ENCODE measurements around the gene TPP2.

Gene TPP2

DNA sequence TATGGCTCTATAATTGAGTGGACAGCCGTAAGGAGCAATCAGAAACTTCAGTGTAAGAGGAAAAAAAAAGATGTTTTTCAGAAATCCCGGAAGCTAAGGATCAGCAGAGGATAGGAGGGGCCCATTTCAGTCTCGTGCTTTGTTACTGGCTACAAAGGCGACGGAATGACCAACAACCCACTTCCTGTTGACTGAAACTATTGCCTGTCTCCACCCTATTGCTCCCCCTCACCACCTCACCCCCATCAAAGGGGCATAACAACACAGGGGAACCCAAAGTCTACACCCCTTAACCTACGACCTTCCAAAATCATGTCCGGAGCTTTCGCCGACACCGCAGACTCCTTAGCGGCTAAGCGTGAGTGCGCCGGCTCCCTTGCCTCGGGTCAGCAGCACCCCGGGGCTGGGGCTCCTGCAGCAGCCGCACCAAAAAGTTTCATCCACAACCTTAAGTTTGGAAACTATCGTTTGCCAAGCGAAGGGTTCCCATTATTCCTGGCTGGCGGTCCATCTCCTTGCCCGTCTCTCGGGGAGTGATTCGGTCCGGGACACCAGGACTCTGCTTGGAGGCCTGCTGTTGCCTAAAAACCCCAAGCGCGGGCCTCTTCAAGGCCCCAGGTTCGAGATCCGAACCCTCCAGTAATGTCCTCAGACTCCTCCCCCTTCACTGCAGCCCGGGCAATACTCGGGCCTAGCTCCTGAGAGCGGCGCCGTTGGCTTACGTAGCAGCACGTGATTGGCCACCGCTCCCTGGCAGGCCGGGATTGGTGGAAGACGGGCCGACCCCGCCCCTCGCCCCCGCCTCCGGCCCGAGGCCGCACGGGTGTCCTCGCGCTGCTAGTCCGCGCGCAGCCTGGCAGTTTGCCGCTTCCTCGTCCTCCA lies at the start of gene TPP2:
TPP2 (plus strand) TSS at position 840 of the 882 bp plus-strand sequence. CDS start 53 bp downstream, outside the sequence.
- in situ Hi-C loops (cut with MboI; ENCODE audit: low pct_unique_long_range_greater_than_20kb, low sequenced_read_pairs) = no loop called here

DNA sequence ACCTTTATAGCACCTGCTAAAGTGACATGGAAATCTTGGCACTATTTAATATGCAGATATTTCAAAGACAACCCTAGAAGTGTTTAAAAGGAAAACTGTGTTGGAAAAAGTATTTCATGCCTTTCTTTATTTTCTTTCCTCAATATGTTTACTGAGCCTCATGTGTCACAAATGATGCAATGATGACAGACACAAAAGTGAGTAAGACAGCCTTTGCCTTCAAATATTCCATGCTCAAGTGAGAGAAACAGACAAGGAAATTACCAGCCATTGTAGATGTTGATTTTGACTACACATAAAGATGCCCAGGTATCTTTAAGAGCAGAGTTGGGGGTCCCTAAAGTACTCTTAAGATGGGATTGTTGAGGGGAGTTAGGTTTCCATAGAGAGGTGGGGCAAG lies 48.0 kb upstream of the TPP2 start:
- in situ Hi-C loops (cut with MboI; ENCODE audit: low pct_unique_long_range_greater_than_20kb, low sequenced_read_pairs) = no loop called here
- no peak for DNase-seq

More for the DNA sequence above, at the start of gene TPP2:
- DNase-seq = peak; percentile 98

DNA sequence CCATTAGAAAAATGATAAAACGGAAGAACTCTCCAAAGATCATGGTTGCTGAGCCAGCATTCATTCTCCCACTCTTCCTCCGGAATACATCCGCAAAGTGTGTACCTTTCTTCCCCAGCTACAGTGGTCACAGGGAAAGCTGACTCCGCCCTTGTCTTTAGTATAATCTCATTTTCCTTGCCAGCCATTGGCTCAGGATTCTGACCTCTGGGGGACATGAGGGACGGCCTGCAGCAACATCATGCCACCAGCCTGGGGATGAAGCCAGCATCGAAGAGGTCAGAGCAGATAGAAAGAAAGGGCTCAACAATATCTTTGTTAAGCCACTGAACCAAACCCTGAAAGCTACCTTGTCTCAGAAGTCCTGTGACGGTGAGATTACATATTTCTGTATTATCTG lies 46.3 kb upstream of the TPP2 start:
- no peak for DNase-seq
- in situ Hi-C loops (cut with MboI; ENCODE audit: low pct_unique_long_range_greater_than_20kb, low sequenced_read_pairs) = no loop called here

DNA sequence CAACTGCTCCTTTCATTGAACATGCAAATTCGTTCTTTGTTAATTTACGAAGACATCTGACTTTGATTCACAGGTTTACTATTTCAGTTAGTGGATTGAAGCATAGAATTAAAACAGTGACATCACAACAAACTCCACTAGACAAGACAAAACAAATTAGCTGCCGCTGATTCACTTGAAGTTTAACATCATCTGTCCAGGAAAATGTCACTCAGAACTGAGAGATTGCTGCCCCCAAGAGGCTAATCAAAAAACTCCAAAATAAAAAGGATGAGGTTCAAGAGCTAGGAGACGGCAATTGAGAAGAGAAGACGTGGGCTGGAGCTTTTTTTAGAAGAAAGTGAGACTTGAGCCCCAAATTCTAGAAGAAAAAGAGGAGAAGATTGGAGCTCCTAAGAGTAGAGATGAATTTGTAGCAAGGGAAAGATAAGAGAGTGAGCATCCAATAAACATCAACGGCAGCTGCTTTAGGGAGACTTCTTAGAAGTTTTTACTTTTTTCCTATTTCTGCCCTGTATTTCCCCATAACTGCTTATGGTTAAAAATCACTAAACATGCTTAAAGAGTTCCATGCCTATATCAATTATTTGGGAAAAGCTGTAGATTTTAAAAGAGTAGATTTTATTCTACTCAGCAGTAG lies 40.8 kb upstream of the TPP2 start:
- DNase-seq = peak; percentile 64
- in situ Hi-C loops (cut with MboI; ENCODE audit: low pct_unique_long_range_greater_than_20kb, low sequenced_read_pairs) = no loop called here

DNA sequence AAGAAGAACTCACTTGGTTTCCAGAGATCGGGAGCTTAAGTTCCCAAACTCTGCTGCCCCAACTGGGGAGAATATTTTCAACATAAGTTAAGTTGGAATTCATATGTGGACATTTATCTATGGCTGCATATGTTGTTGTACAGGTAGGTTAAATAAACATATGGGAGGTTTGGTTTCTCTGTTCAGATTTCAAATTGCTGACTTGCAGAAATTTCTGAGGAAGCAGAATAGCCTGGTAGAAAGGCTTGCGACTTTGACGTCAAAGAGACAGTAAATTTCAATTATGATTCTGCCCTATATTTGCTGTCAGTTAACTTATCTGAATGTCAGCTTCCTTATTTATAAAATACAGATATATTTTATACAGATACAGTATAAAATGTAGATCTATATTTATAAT lies 40.0 kb upstream of the TPP2 start:
- in situ Hi-C loops (cut with MboI; ENCODE audit: low pct_unique_long_range_greater_than_20kb, low sequenced_read_pairs) = no loop called here

DNA sequence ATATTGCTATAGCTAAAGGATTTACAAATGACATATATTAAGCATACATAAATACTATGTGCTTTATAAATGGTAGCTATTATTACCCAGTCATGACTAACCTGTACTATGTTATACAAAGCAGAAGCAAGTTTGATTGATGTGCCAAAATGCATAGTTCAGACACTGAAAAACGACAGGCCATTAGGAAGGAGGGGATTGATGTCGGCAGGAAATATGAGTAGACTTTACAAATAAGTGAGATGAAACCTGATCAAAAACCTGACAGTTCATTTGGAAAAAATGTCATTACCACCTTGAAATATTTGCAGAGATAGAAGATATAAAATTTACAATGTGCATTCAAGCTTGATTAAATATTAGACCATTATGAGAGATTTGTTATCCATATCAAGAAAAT lies 38.8 kb upstream of the TPP2 start:
- in situ Hi-C loops (cut with MboI; ENCODE audit: low pct_unique_long_range_greater_than_20kb, low sequenced_read_pairs) = no loop called here
- DNase-seq = no peak

More for the DNA sequence above, 40.0 kb upstream of the TPP2 start:
- DNase-seq = peak; percentile 8

DNA sequence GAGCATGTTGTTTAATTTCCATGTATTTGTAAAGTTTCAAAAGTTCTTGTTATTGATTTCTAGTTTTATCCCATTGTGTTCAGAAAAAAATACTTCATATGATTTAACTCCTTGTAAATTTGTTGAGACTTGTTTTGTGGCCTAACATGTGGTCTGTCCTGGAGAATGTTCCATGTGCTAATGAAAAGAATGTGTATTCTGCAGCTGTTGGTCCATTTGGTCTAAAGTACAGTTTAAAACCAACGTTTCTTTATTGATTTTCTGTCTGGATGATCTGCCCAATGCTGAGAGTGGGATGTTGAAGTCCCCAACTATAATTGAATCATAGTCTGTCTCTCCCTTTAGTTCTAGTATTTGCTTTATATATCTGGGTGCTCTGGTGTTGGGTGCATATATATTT lies 34.9 kb upstream of the TPP2 start:
- in situ Hi-C loops (cut with MboI; ENCODE audit: low pct_unique_long_range_greater_than_20kb, low sequenced_read_pairs) = no loop called here
- no peak for DNase-seq

DNA sequence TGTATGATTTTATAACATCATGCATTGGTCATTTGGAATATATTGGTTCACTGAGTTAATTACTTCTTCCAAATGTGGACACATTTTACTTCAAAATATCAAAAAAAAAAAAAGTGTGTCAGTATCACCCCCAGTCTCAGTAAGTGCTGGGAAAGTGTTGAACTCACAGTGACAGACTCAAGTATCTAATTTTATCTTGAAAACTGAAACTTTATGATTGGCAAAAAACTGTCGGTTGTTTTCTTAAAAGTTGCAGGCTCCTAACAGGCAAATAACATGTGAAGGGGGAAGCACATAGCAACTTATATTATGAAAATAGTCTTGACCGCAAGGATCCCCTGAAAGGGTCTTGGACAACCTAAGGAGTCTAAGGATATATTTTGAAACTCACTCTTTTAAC lies 33.5 kb upstream of the TPP2 start:
- DNase-seq = no peak
- in situ Hi-C loops (cut with MboI; ENCODE audit: low pct_unique_long_range_greater_than_20kb, low sequenced_read_pairs) = no loop called here

DNA sequence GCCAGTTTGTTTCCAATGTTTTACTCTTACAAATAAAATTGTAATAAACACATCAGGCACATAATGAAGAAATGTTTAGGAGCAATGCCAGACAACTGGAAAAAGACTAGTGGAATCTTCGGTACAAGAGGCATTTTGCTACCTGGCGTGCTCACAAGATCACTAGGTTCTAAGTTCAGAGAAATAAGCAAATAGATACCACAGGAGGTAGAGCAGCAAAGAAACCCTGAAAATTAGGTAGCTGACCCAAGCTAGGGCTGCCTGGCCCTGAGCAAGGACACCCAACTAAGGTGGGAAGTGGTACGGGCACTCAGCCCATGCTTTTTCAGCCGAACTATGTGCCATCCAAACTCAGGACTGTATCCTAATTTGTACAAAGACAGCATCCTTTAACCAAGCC lies 32.2 kb upstream of the TPP2 start:
- in situ Hi-C loops (cut with MboI; ENCODE audit: low pct_unique_long_range_greater_than_20kb, low sequenced_read_pairs) = no loop called here
- no peak for DNase-seq

DNA sequence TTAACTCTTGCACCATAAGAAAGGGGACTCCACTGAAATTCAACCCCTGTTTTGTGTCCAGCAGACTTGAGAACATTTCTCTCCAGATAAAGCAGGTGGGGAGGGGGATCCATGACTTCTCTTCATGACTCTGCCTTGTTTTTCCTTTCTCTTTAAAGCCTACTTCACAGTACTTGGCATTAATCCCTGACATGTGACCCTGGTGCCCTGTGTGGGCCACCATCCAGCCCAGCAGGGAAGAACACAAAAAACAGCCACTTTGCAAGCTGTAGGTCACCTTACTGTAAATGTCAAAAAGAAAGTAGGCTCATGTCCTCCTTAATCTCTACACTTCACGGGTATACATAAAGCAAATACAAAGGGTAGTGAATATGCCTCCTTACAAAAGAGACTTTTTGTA lies 30.3 kb upstream of the TPP2 start:
- no peak for DNase-seq
- in situ Hi-C loops (cut with MboI; ENCODE audit: low pct_unique_long_range_greater_than_20kb, low sequenced_read_pairs) = no loop called here

DNA sequence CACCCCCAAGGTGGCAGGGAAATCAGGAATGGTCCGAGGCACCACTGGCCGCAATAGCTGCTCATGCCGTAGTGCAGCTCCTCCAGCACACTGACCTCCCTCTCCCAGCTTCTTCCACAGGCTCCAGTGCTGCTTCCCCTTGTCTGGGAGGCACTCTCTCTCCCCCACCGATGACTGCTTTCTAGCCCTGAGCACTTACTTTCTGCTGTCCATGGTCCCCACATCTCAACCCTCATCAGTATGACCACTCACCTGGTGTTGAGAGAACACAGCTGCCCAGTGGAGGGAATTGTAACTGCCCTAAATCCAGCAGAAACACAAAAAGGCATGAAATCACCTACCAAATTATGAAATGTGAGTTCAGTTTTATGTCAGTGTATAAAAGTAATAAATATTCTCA lies 28.9 kb upstream of the TPP2 start:
- in situ Hi-C loops (cut with MboI; ENCODE audit: low pct_unique_long_range_greater_than_20kb, low sequenced_read_pairs) = no loop called here
- DNase-seq = no peak

DNA sequence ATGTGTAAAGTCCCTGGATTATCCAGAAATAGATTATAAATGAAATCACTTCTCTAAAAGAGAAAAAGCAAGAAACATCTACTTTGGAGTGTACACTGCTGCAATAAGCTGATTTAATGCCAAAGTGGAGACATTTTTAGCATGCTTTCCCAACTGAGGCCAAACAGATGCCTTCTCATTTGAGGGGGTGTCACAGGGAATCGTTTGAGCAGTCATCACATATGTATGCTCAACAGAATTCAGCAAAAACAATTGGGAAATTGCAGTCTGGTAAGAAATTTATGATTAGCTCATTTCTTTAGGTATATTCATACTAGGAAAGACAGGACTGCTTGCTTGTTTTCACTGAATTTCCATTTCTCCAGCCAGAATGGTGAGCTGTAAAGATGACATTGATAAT lies 27.3 kb upstream of the TPP2 start:
- no peak for DNase-seq
- in situ Hi-C loops (cut with MboI; ENCODE audit: low pct_unique_long_range_greater_than_20kb, low sequenced_read_pairs) = no loop called here

DNA sequence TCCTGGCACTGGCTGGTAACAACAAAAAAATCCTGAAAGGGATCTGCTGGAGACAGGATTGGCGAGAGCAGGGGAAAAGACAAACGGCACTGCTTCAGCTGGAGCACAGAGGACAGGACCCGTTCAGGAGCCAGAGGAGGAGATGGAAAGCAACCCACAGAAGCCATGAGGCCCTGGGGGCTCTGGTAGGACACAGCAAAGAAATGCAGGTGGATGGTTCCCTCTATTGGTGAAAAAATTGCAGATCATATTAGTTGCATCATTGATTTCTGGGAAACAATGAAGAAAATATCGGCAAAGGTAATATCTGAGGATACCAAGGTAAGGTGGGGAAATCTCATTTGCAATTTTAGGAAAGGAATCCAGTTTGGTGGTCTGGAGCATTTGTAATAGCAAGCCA lies 25.7 kb upstream of the TPP2 start:
- in situ Hi-C loops (cut with MboI; ENCODE audit: low pct_unique_long_range_greater_than_20kb, low sequenced_read_pairs) = no loop called here
- DNase-seq = no peak

DNA sequence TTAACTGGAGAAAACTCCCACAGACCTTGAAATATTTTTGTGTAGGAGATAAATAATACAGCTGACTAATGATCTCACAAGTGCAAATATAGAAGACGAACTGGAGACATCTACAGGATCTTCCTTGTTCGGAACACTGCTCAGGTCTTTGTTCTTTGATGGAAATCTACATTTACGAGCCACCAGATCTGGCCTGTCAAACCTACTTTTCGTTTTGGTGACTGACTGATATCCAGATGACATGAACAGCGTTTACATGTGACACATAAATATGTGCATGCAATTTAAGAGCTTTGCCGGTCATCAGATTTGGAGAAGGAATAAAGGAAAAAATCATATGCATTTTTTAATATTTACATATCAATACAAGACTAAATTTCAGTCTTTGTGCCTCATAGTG lies 24.5 kb upstream of the TPP2 start:
- in situ Hi-C loops (cut with MboI; ENCODE audit: low pct_unique_long_range_greater_than_20kb, low sequenced_read_pairs) = no loop called here
- no peak for DNase-seq

DNA sequence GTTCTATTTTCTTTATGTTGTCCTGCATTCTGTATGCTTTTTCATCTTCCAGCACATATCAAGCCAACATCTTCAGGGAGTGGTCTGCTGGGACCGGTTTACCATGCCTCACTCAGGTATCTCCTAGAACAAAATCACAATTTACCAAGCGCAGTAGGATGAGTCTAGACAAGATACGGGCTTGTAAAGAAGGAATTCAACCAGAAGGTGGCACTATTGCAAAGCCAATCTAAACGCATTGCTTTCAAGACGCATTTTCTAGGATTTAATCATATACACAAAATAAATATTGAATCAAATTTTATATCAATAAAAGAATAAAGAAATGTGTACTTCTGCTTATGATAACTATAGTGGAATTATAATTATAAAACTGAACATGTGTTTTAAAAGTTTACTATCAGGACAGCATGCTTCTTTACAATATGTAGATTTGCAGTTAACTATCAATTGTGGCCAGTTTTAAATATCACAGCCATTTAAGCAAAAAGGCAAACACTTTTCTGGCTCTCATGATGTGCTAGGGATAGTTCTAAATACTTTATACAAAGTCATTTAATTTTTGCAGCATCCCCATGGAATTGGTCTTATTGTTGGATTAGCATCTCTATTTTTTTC lies 16.1 kb upstream of the TPP2 start:
- DNase-seq = peak; percentile 68
- in situ Hi-C loops (cut with MboI; ENCODE audit: low pct_unique_long_range_greater_than_20kb, low sequenced_read_pairs) = loop anchor here (10.0 kb wide), 1 partner anchor 264 kb away; the partner anchor contains the start of gene ERCC5

DNA sequence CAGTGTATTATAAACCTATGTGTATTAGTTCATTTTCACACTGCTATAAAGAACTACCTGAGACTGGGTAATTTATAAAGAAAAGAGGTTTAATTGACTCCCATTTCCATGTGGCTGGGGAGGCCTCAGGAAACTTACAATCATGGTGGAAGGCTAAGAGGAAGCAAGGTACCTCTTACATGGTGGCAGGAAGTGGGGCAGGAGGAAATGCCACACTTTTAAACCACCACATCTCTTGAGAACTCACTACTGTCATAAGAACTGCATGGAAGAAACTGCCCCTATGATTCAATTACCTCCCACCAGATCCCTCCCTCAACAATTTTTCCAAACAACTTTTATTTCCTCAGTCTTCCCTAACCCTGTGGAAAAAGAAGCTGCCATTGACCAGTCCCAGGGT lies 14.5 kb upstream of the TPP2 start:
- DNase-seq = no peak
- in situ Hi-C loops (cut with MboI; ENCODE audit: low pct_unique_long_range_greater_than_20kb, low sequenced_read_pairs) = loop anchor here (10.0 kb wide), 1 partner anchor 263 kb away; the partner anchor contains the start of gene ERCC5

DNA sequence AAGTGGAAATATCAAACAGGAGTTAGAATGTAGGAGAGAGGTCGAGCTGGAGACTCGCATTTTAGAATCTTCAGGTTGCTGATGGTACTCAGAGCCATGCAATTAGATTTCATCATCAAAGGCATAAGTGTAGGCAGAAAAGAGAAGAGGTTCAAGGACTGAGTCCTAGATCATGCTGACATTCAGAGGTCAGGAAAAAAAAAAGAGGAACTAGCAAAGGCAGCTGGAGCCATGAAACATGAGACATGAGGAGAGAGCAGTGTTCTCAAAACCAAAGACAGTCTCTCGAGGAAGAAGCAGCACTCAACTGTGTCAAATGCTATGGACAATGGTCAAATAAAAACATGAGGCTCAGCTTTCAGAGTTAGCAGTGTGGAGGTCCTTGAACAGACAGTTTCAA lies 12.4 kb upstream of the TPP2 start:
- peak; percentile 91 for DNase-seq
- in situ Hi-C loops (cut with MboI; ENCODE audit: low pct_unique_long_range_greater_than_20kb, low sequenced_read_pairs) = loop anchor here (10.0 kb wide), 1 partner anchor 260 kb away; the partner anchor contains the start of gene ERCC5

DNA sequence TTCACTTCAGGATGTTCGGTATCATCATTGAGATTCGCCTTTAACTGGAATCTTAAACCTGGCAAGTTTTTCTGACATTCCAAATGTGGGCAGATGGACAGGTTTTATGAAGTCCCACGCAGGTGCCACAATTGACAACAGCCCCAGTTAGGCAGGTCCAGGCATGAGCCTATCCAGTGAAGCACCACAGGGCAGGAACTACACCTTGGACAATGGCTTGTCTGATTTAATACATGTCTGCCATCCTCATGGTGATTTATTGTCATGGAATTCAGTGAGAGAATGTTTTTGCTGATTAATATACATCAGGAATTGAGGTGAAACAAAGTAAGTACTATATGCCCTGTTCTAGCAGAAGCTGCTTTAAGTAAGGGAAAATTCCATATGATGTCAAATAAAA lies 10.2 kb upstream of the TPP2 start:
- in situ Hi-C loops (cut with MboI; ENCODE audit: low pct_unique_long_range_greater_than_20kb, low sequenced_read_pairs) = loop anchor here (10.0 kb wide), 1 partner anchor 258 kb away; the partner anchor contains the start of gene ERCC5
- no peak for DNase-seq

DNA sequence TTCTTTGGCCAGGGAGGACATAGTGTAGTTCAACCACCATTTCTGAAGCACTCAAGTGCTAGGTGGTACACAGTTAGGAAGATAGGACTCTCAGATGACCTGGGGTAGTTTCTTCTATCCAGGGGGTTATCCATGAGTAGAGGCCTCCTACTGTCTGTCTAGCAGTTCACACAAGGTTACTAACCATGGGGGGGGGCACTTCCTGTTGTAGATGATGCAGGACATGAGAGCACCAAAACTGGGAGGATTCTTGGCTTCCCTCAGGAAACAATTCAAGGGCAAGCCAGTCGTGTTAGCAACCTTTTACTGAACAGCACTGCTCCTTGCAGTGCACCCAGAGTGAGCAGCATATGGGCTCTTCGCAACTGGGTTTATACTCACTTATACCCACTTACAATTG lies 8.9 kb upstream of the TPP2 start:
- in situ Hi-C loops (cut with MboI; ENCODE audit: low pct_unique_long_range_greater_than_20kb, low sequenced_read_pairs) = loop anchor here (10.0 kb wide), 1 partner anchor 257 kb away; the partner anchor contains the start of gene ERCC5
- DNase-seq = no peak

DNA sequence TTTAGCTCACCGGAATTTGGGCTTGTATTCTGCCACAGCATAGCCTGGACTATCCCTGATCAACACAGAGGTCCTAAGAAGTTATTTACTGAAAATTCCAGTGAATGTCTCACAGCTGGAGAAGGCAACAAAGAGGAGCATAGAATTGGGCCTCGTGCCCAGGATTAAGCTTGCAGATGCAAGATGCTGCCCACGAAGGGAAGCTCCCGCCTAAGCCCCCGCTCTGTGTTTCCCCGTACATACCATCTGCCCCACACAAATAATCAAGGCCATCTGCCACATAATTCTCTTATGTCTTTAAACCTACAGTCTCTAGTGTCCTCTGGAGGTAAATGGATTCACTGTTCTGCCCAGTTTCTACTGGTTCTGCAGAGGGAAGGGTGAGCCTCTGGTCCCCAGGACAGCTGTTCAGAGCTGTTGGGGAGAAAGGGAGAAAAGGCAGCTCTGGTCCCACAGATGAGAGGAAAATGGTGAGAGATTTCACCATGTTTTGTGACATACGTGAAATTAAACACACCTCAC lies 7.4 kb upstream of the TPP2 start:
- DNase-seq = no peak
- in situ Hi-C loops (cut with MboI; ENCODE audit: low pct_unique_long_range_greater_than_20kb, low sequenced_read_pairs) = loop anchor here (10.0 kb wide), 1 partner anchor 255 kb away; the partner anchor contains the start of gene ERCC5
